Neural progenitor cell (in vitro differentiated cells): Measurements from ENCODE around the gene PEAR1.

Experiments
- CTCF ChIP-seq: fragments of 200-600 bp; sonication (generic); IDR thresholded peaks from 2 replicates; pipeline ENCODE4 v1.5.1; 2017; ENCODE audit warnings: antibody characterized with exemption, mild to moderate bottlenecking
- EZH2 ChIP-seq: fragments of 200-600 bp; sonication (generic); IDR thresholded peaks from 2 replicates; pipeline ENCODE4 v1.6.1; 2017; ENCODE audit warnings: antibody characterized with exemption, mild to moderate bottlenecking, moderate library complexity

DNA sequence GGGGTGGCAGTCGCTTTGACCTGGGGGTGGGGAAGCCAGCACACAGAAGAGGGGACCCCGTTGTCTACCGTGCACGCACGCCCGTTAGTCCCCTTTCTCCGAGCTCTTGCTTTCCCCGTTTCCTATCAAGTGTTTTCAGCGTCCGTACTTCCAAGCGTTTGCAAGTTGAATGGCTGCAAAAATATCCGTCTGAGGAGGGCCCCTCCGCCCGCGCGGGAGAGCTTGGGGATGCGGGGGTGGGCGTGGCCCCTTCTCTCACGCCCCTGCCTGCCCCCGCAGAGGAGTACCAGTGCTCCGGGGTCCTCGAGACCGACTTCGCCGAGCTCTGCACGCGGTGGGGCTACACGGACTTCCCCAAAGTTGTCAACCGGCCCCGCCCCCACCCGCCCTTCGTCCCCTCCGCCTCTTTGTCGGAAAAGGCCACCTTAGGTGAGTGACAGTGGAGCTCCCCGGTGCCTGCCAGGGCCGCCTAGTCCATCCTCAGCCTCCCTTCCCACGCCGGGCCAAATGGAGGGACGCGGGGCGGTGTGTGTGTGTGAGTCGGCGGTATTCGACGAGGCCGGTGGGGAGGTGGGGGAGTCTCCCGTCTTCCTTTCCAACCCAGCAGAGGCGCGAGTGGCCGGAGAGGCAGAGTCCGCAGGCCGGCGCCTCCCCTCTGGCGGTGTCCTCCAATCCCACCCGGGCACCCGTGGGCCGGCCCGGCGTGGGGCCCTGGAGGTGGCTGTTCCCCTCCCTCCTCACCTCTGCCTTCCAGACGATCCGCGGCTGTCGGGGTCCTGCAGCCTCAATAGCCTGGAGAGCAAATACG is 30.4 kb downstream of the PEAR1 start:
- TF ChIP-seq CTCF, result no peak
- TF ChIP-seq EZH2, result peak; percentile 89
